A549 (cell line): ENCODE measurements around the gene AHI1. TPM values are rescaled to one million over a fixed set of nuclear protein-coding genes. Genes with fewer than 3 reads are reported as not detected.

ENCODE experiments used
- ATAC-seq, 2 experiments: fragments of 200-7000 bp in 1 of 2; fragments of >200 bp in 1 of 2; cut with Nextera tagmentation in 1 of 2; cut with Tn5 transposase in 1 of 2; 3 replicates each; pipeline versions ENCODE4 v1.8.0 to v1.9.1; 2018 to 2020; ENCODE audit warnings: mild to moderate bottlenecking in 1 of 2, moderate library complexity in 1 of 2
- CTCF ChIA-PET: fragments of 300-600 bp; sonication (Branson Sonifier 250); formaldehyde crosslinking; extraction: SDS; loops from one replicate; lab custom pipeline; 2021; ENCODE audit warnings: antibody characterized with exemption, inconsistent platforms; lab: Yijun Ruan, JAX
- POLR2A ChIA-PET: fragments of 350-600 bp; formaldehyde crosslinking; extraction: SDS; loops from one replicate; lab custom pipeline; 2021; ENCODE audit warnings: antibody characterized with exemption, inconsistent platforms; lab: Yijun Ruan, JAX
- DNase-seq, 2 experiments: peaks; one replicate each; pipeline versions ENCODE4 v3.0.0 to v3.0.0-alpha.2; 2011 to 2016; ENCODE audit warnings: low read depth in 1 of 2, low spot score in 1 of 2
- FAIRE-seq: peaks from 2 replicates; lab custom pipeline; 2011; peaks lifted over from hg19 to GRCh38; lab: Jason Lieb, UNC
- H3K27ac ChIP-seq, 2 experiments: fragments of >200 bp; sonication (Bioruptor Twin); formaldehyde crosslinking; 3 replicates each; pipeline ENCODE4 v1.5.1; 2016 to 2017
- H3K4me1 ChIP-seq: fragments of >200 bp; sonication (Bioruptor Twin); formaldehyde crosslinking; 3 replicates; pipeline ENCODE4 v1.6.1; 2016
- H3K4me2 ChIP-seq: fragments of >200 bp; sonication (Bioruptor Twin); formaldehyde crosslinking; 3 replicates; pipeline ENCODE4 v1.6.1; 2016
- H3K4me3 ChIP-seq: fragments of >200 bp; sonication (Bioruptor Twin); formaldehyde crosslinking; 3 replicates; pipeline ENCODE4 v1.5.1; 2016
- H3K9me3 ChIP-seq: fragments of >200 bp; sonication (Bioruptor Twin); formaldehyde crosslinking; 3 replicates; pipeline ENCODE4 v1.6.1; 2016
- ATOH8 ChIP-seq: fragments of 250-450 bp; sonication (Bioruptor Pico); IDR thresholded peaks from 2 replicates; pipeline ENCODE4 v1.5.0; 2020; ENCODE audit warnings: low read depth, mild to moderate bottlenecking, moderate library complexity
- BCL3 ChIP-seq: fragments of >200 bp; sonication (Bioruptor Twin); formaldehyde crosslinking; IDR thresholded peaks from 3 replicates; pipeline ENCODE4 v1.6.1; 2016
- EHF ChIP-seq: fragments of 250-450 bp; sonication (Bioruptor Pico); IDR thresholded peaks from 2 replicates; pipeline ENCODE4 v1.5.0; 2020; ENCODE audit warnings: mild to moderate bottlenecking
- ELK1 ChIP-seq: fragments of 150-350 bp; IDR thresholded peaks from 2 replicates; pipeline ENCODE4 v1.6.1; 2014; ENCODE audit warnings: low read depth, mild to moderate bottlenecking, low read length
- EP300 ChIP-seq, 2 experiments: fragments of >200 bp; sonication (Bioruptor Twin); formaldehyde crosslinking; IDR thresholded peaks; 2 replicates in 1 of 2; 3 replicates in 1 of 2; pipeline ENCODE4 v1.6.1; 2016 to 2017
- ESRRA ChIP-seq: fragments of 150-350 bp; IDR thresholded peaks from 2 replicates; pipeline ENCODE4 v1.6.1; 2014; ENCODE audit warnings: mild to moderate bottlenecking, low read length, borderline replicate concordance
- FOSB ChIP-seq: fragments of 250-450 bp; sonication (Bioruptor Pico); IDR thresholded peaks from 2 replicates; pipeline ENCODE4 v1.5.0; 2020; ENCODE audit warnings: mild to moderate bottlenecking, moderate library complexity
- FOXS1 ChIP-seq: fragments of 250-450 bp; sonication (Bioruptor Pico); IDR thresholded peaks from 2 replicates; pipeline ENCODE4 v1.5.0; 2020; ENCODE audit warnings: mild to moderate bottlenecking, moderate library complexity
- HEYL ChIP-seq: fragments of 250-450 bp; sonication (Bioruptor Pico); IDR thresholded peaks from 2 replicates; pipeline ENCODE4 v1.8.0; 2021; ENCODE audit warnings: mild to moderate bottlenecking, moderate library complexity
- HOXA7 ChIP-seq: fragments of 250-450 bp; sonication (Bioruptor Pico); IDR thresholded peaks from 2 replicates; pipeline ENCODE4 v1.5.0; 2020; ENCODE audit warnings: mild to moderate bottlenecking, moderate library complexity
- HOXB13 ChIP-seq: fragments of 250-450 bp; sonication (Bioruptor Pico); IDR thresholded peaks from 2 replicates; pipeline ENCODE4 v1.5.0; 2020; ENCODE audit warnings: low read depth, mild to moderate bottlenecking, moderate library complexity
- HOXB5 ChIP-seq: fragments of 250-450 bp; sonication (Bioruptor Pico); IDR thresholded peaks from 2 replicates; pipeline ENCODE4 v1.5.0; 2020; ENCODE audit warnings: mild to moderate bottlenecking, moderate library complexity
- JUNB ChIP-seq: fragments of >200 bp; sonication (Bioruptor Twin); formaldehyde crosslinking; IDR thresholded peaks from 2 replicates; pipeline ENCODE4 v1.6.1; 2016
- KDM1A ChIP-seq: fragments of 200-600 bp; sonication (generic); IDR thresholded peaks from 2 replicates; pipeline ENCODE4 v1.6.1; 2016; ENCODE audit warnings: low read depth, mild to moderate bottlenecking
- MAX ChIP-seq: IDR thresholded peaks from 2 replicates; pipeline ENCODE4 v1.6.1; 2012
- MAZ ChIP-seq: fragments of 150-350 bp; IDR thresholded peaks from 2 replicates; pipeline ENCODE4 v1.6.1; 2014; ENCODE audit warnings: antibody characterized with exemption, low read depth, low read length, borderline replicate concordance
- PBX3 ChIP-seq: IDR thresholded peaks from 2 replicates; pipeline ENCODE4 v1.6.1; 2012
- PHF8 ChIP-seq: fragments of 200-600 bp; sonication (generic); IDR thresholded peaks from 2 replicates; pipeline ENCODE4 v1.6.1; 2016; ENCODE audit warnings: low read depth, mild to moderate bottlenecking, antibody characterized with exemption, moderate library complexity, borderline replicate concordance
- POLR2A ChIP-seq: IDR thresholded peaks from 2 replicates; pipeline ENCODE4 v1.6.1; 2012; ENCODE audit warnings: mild to moderate bottlenecking, low read length
- RFX5 ChIP-seq: fragments of 450-650 bp; IDR thresholded peaks from 2 replicates; pipeline ENCODE4 v1.7.1; 2014; ENCODE audit warnings: antibody characterized with exemption, mild to moderate bottlenecking, moderate library complexity
- SMC3 ChIP-seq: fragments of >200 bp; sonication (Bioruptor Twin); formaldehyde crosslinking; IDR thresholded peaks from 3 replicates; pipeline ENCODE4 v1.6.1; 2018; ENCODE audit warnings: inconsistent platforms
- TFCP2L1 ChIP-seq: fragments of 250-450 bp; sonication (Bioruptor Pico); IDR thresholded peaks from 2 replicates; pipeline ENCODE4 v1.5.0; 2021; ENCODE audit warnings: mild to moderate bottlenecking
- USF2 ChIP-seq: fragments of 450-650 bp; IDR thresholded peaks from 2 replicates; pipeline ENCODE4 v1.6.1; 2014; ENCODE audit warnings: antibody characterized with exemption
- ZC3H11A ChIP-seq: fragments of 450-650 bp; IDR thresholded peaks from 2 replicates; pipeline ENCODE4 v1.6.1; 2014; ENCODE audit warnings: antibody characterized with exemption, mild to moderate bottlenecking
- ZFP36 ChIP-seq: fragments of 450-650 bp; IDR thresholded peaks from 2 replicates; pipeline ENCODE4 v1.6.1; 2014; ENCODE audit warnings: borderline replicate concordance; ENCODE audit not compliant: partially characterized antibody
- ZSCAN20 ChIP-seq: fragments of 250-450 bp; sonication (Bioruptor Pico); IDR thresholded peaks from 2 replicates; pipeline ENCODE4 v1.8.0; 2022; ENCODE audit warnings: mild to moderate bottlenecking, moderate library complexity
- WGBS: methylation state at CpG from one replicate; pipeline ENCODE4 v1.1.6; 2017; ENCODE audit errors: missing lambda C conversion rate; 5-methylcytosine and 5-hydroxymethylcytosine counted together
- polyA plus RNA-seq, 4 experiments: library from polyadenylated mRNA; depleted of rRNA in 3 of 4; stranded (reverse); fragments of >200 nt; fragmentation: RNase III in 1 of 4; extraction: RNeasy Plus Mini Kit Qiagen cat#74134 plus additional on column Dnase treatment in 1 of 4; gene quantifications; 2 replicates in 3 of 4; 3 replicates in 1 of 4; pipeline ENCODE4 v1.2.3, GENCODE V29; 2011 to 2017

AHI1 gene
- polyA plus RNA-seq, 2 of the 4 experiments (the other 2 are of a cell fraction): 24.7 to 50.8 TPM

GRCh38 chr6:135299256-135299655 lies 198.3 kb downstream of the AHI1 start:
- ChIA-PET POLR2A (no interaction called here), CTCF (no interaction called here)
- TF ChIP-seq TFCP2L1 (CRISPR knock-in tag) (no peak), RFX5 (no peak), ZC3H11A (no peak), EP300 (IDR thresholded peaks at IDR 0.05) (no peak), BCL3 (no peak), JUNB (no peak), USF2 (no peak), ELK1 (no peak), POLR2A (no peak), PHF8 (no peak), ZFP36 (no peak), ESRRA (no peak), EHF (CRISPR knock-in tag) (no peak), HOXA7 (CRISPR knock-in tag) (no peak)
- Histone ChIP-seq H3K4me2 (0 out of 3 replicates have a peak overlapping the region, but pooled peaks have one; percentile 20), H3K4me3 (no peak overlapping the region), H3K4me1 (0 out of 3 replicates have a peak, but pooled peaks cover 9% of the 10 kb centered on the region), H3K9me3 (no peaks in the 10 kb centered on the region), H3K27ac (no peak overlapping the region)
- DNase-seq: peak in 1 of 2 experiments; percentile 3
- FAIRE-seq: no peak
- WGBS: 41% methylated on average over 2 of the region's 2 CpGs
- ATAC-seq: 0 out of 6 replicates have a peak, but pooled peaks of 1 of the 2 experiments have one; percentile 43

GRCh38 chr6:135298455-135298854 lies 199.1 kb downstream of the AHI1 start:
- Histone ChIP-seq H3K4me3 (no peak overlapping the region), H3K4me2 (0 out of 3 replicates have a peak overlapping the region, but pooled peaks have one; percentile 20), H3K9me3 (no peaks in the 10 kb centered on the region), H3K27ac (no peak overlapping the region)
- POLR2A ChIA-PET: no interaction called here
- CTCF ChIA-PET: no interaction called here
- WGBS: 77% methylated on average over 2 of the region's 2 CpGs
- FAIRE-seq: no peak
- DNase-seq: no peak
- no peak for TF ChIP-seq FOXS1 (CRISPR knock-in tag)
- TF ChIP-seq JUNB: no peak
- no peak for TF ChIP-seq EHF (CRISPR knock-in tag)
- TF ChIP-seq, all 56 proteins: peak for 0
- H3K4me1 ChIP-seq: 0 out of 3 replicates have a peak, but pooled peaks cover 9% of the 10 kb centered on the region
- ATAC-seq: no peak

- FAIRE-seq: no peak
- peaks cover 13% of the 10 kb centered on the region; the same call in 1 of the 3 replicates for H3K4me1 ChIP-seq
- POLR2A ChIA-PET: no interaction called here
- no peak overlapping the region for H3K27ac ChIP-seq
- CTCF ChIA-PET: no interaction called here
- ATAC-seq: no peak
- DNase-seq: no peak
- no peak for TF ChIP-seq HOXB5 (CRISPR knock-in tag)
- no peak for TF ChIP-seq KDM1A
- no peak for TF ChIP-seq RFX5
- no peak for TF ChIP-seq ZFP36
- no peak for TF ChIP-seq MAX
- TF ChIP-seq SMC3: no peak
- no peak for TF ChIP-seq ESRRA
- no peak for TF ChIP-seq TFCP2L1 (CRISPR knock-in tag)
- no peak for TF ChIP-seq HEYL (CRISPR knock-in tag)
- TF ChIP-seq HOXB13 (CRISPR knock-in tag): no peak
- TF ChIP-seq PBX3: no peak
- no peak for TF ChIP-seq ZSCAN20 (CRISPR knock-in tag)
- no peak for TF ChIP-seq ATOH8 (CRISPR knock-in tag)
- TF ChIP-seq FOSB: no peak
- TF ChIP-seq MAZ: no peak
- 76% methylated on average over 2 of the region's 2 CpGs for WGBS
- H3K9me3 ChIP-seq: no peaks in the 10 kb centered on the region
- no peak overlapping the region for H3K4me3 ChIP-seq
- H3K4me2 ChIP-seq: no peak overlapping the region
Observed at GRCh38 chr6:135296715-135297114, 200.8 kb downstream of the AHI1 start.
